Thymus (tissue), 11 donors: Measurements from ENCODE around the gene S1PR2. TPM values are rescaled to one million over a fixed set of nuclear protein-coding genes. Genes with fewer than 3 reads are reported as not detected.
A peak's percentile ranks its signal among the peaks of the same experiment; 100 is the strongest.

Experiments
- DNase-seq, 9 donors: peaks; one replicate each; pipeline ENCODE4 v3.0.0-alpha.2; 2013; ENCODE audit warnings: low spot score in 9 of 9, low read depth in 6 of 9, missing footprints in 1 of 9
- H3K27ac ChIP-seq, 2 donors: one replicate each; pipeline ENCODE4 v1.5.1; 2013; ENCODE audit warnings: control low read depth in 1 of 2, low read depth in 1 of 2, low read length in 1 of 2, mild to moderate bottlenecking in 1 of 2, moderate library complexity in 1 of 2
- H3K27me3 ChIP-seq, 2 donors: one replicate each; pipeline ENCODE4 v1.5.1; 2013; ENCODE audit warnings: low read length in 1 of 2; ENCODE audit not compliant: control insufficient read depth in 2 of 2, insufficient read depth in 1 of 2
- H3K36me3 ChIP-seq, 2 donors: one replicate each; pipeline ENCODE4 v1.5.1; 2013; ENCODE audit warnings: low read length in 1 of 2, mild to moderate bottlenecking in 1 of 2, moderate library complexity in 1 of 2; ENCODE audit not compliant: control insufficient read depth in 2 of 2, insufficient read depth in 2 of 2
- H3K4me1 ChIP-seq, 2 donors: one replicate each; pipeline ENCODE4 v1.5.1; 2013; ENCODE audit warnings: low read length in 2 of 2; ENCODE audit not compliant: control insufficient read depth in 2 of 2, insufficient read depth in 2 of 2
- H3K4me3 ChIP-seq, 2 donors: one replicate each; pipeline ENCODE4 v1.5.1; 2013; ENCODE audit warnings: low read length in 2 of 2, control low read depth in 1 of 2, mild to moderate bottlenecking in 1 of 2
- H3K9me3 ChIP-seq, 2 donors: one replicate each; pipeline ENCODE4 v1.5.1; 2013; ENCODE audit warnings: low read length in 1 of 2, mild to moderate bottlenecking in 1 of 2; ENCODE audit not compliant: control insufficient read depth in 2 of 2, insufficient read depth in 1 of 2
- WGBS: extraction: QIAGEN DNeasy Blood & Tissue Kit; methylation state at CpG from one replicate; pipeline ENCODE4 v1.1.7; 2013; 5-methylcytosine and 5-hydroxymethylcytosine counted together
- polyA plus RNA-seq: library from polyadenylated mRNA; stranded (reverse); fragments of 200-250 nt; gene quantifications from one replicate; pipeline ENCODE4 v1.2.3, GENCODE V29; 2013
- total RNA-seq: library from RNA; stranded (reverse); fragments of 120-200 nt; gene quantifications from one replicate; pipeline ENCODE4 v1.2.4, GENCODE V29; 2013
- donor health status: healthy.

S1PR2 gene
- total and polyA plus RNA-seq, 2 donors, result 2.4 to 2.7 TPM

GRCh38 chr19:10256970-10257615 is 26.0 kb upstream of the S1PR2 start:
- Histone ChIP-seq H3K27ac (no peak overlapping the region), H3K27me3 (no peaks in the 10 kb centered on the region), H3K4me3 (no peak overlapping the region), H3K36me3 (peaks cover 45 to 51% of the 10 kb centered on the region in 2 donors), H3K4me1 (peaks cover 3 to 14% of the 10 kb centered on the region in 2 donors), H3K9me3 (no peaks in the 10 kb centered on the region)
- WGBS, result 96% methylated on average over 9 of the region's 9 CpGs
- no peak for DNase-seq

- DNase-seq, result no peak
- Histone ChIP-seq H3K27me3 (no peaks in the 10 kb centered on the region), H3K36me3 (peaks cover 45 to 51% of the 10 kb centered on the region in 2 donors), H3K4me1 (peaks cover 3 to 14% of the 10 kb centered on the region in 2 donors), H3K4me3 (no peak overlapping the region), H3K27ac (no peak overlapping the region), H3K9me3 (no peaks in the 10 kb centered on the region)
- WGBS, result 94% methylated on average over 18 of the region's 18 CpGs
Observed at GRCh38 chr19:10256551-10256950, 25.4 kb upstream of the S1PR2 start.

DNA sequence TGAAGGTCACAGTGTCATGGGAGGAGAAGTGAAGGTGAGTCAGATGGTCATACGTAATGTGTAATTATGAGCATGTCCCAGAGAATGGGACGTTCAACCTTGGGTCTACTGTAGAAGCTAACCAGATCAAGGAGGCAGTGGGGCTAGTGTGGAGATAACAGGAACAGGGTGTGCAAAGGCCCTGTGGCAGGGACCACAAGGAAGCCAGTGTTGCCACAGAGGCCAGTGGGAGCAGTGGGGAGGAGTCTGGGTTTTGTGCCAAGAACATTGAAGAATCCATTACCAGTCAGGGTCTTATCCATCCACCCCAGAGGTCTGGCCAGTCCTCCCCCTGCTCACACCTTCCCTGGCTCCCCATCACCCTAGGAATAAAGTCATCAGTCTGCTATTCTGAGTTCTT is 24.2 kb upstream of the S1PR2 start:
- H3K36me3 ChIP-seq, result peaks cover 45 to 51% of the 10 kb centered on the region in 2 donors

DNA sequence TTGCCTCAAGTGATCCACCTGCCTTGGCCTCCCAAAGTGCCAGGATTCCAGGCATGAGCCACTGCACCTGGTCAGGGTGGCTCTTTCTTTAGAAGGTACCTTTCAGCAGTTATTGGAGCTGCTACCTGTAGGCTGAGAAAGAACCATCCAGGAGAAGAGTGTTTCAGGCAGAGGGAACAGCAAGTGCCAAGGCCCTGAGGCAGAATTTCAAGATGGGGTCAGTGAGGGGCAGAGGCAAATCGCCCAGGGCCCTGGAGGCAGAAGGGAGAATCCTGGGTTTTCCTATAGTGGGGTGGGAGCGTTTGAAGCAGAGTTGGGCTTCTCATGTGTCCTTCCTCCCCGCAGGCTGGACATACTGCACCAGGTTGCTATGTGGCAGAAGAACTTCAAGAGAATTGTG is 23.1 kb upstream of the S1PR2 start:
- Histone ChIP-seq H3K27ac (no peak overlapping the region), H3K4me3 (no peak overlapping the region), H3K4me1 (peaks cover 3 to 19% of the 10 kb centered on the region in 2 donors), H3K9me3 (no peaks in the 10 kb centered on the region), H3K27me3 (no peaks in the 10 kb centered on the region), H3K36me3 (peaks cover 40 to 41% of the 10 kb centered on the region in 2 donors)
- WGBS, result over 99% methylated on average over 3 of the region's 3 CpGs
- no peak for DNase-seq

More for the DNA sequence above, 24.2 kb upstream of the S1PR2 start:
- H3K9me3 ChIP-seq, result no peaks in the 10 kb centered on the region
- no peak for DNase-seq
- H3K4me1 ChIP-seq, result peaks cover 3 to 19% of the 10 kb centered on the region in 2 donors
- H3K27ac ChIP-seq, result no peak overlapping the region
- no peaks in the 10 kb centered on the region for H3K27me3 ChIP-seq
- no peak overlapping the region for H3K4me3 ChIP-seq
- 97% methylated on average over 2 of the region's 2 CpGs for WGBS

DNA sequence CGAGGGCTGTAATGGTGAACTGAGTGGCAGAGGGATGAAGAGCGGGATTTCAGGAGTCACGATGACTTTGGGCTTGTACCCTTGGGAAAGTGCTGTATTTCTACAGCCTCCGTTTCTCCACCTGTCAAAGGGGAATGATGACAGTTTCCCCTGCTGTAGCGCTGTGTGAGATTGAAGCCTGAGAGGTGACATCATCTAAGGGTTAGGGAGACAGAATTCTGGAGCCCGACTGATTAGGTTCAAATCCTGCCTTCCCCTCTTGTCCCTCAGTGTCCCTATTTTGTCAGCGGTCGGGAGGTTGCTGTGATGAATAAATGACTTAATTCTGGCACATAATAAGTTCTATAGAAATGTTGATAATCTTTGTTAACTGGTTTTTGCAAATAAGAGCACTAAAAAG is 21.6 kb upstream of the S1PR2 start:
- H3K36me3 ChIP-seq, result peaks cover 28 to 30% of the 10 kb centered on the region in 2 donors
- H3K27ac ChIP-seq, result peak overlapping the region; percentile 80 to 87
- H3K4me3 ChIP-seq, result peak overlapping the region; percentile 64 to 98
- H3K9me3 ChIP-seq, result no peaks in the 10 kb centered on the region
- H3K27me3 ChIP-seq, result no peaks in the 10 kb centered on the region
- peaks cover 3 to 12% of the 10 kb centered on the region in 2 donors for H3K4me1 ChIP-seq
- DNase-seq, result no peak
- 37% methylated on average over 8 of the region's 8 CpGs for WGBS

DNA sequence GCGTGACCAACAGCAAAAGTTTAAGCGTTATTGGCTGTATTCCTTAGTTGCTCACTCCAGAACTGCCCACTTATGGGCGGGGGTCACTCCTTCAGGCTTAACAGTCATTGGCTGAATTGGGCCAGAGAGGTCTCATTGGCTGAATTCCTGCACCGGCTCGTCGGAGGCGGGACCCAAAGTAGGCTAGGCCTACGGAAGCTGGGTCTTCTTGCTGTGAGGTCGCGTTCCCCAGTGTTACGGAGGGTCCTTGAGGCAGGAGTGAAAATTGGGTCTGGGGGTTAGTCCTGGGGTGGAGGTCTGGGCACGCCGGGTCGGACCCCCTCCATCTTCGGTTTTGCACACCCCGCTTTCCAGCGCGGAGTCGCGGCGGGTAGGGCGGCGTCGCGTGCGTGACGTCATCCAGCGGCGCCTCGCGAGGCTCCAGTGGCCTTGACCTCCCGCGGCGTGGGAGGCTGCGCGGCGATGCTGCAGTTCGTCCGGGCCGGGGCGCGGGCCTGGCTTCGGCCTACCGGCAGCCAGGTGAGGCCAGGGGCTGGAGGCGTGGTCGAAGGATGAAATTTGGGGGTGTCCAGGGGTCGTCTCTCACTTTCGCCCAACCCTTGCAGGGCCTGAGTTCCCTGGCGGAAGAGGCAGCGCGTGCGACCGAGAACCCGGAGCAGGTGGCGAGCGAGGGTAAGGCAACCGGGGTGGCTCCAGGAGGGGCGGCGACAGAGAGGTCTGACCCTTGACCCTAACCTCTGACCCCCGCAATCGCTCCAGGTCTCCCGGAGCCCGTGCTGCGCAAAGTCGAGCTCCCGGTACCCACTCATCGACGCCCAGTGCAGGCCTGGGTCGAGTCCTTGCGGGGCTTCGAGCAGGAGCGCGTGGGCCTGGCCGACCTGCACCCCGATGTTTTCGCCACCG is 20.9 kb upstream of the S1PR2 start, which contains the start of gene MRPL4:
Gene MRPL4 (plus strand): TSS at position 423 of the 903 bp plus-strand sequence. CDS start 40 bp downstream, at position 463.
- H3K36me3 ChIP-seq, result peaks cover 21 to 23% of the 10 kb centered on the region in 2 donors
- peak within 1 kb of the TSS; percentile 80 to 87 for H3K27ac ChIP-seq
- WGBS, result 1% methylated on average over 77 of the region's 77 CpGs

DNA sequence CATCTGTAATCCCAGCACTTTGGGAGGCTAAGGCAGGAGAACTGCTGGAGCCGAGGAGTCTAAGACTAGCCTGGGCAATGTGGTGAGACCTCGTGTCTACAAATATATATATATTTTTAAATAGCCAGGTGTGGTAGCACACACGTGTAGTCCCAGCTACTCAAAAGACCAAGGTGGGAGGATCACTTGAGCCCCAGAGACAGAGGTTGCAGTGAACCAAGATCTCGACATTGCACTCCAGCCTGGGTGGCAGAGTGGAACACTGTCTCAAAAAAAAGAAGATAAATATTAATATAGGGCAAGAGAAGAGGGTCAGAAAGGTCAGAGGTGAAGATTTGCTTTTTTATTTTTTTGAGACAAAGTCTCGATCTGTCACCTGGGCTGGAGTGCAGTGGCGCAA is 15.4 kb upstream of the S1PR2 start:
- H3K27ac ChIP-seq, result no peak overlapping the region
- no peaks in the 10 kb centered on the region for H3K36me3 ChIP-seq
- no peaks in the 10 kb centered on the region for H3K9me3 ChIP-seq
- H3K27me3 ChIP-seq, result no peaks in the 10 kb centered on the region
- no peak overlapping the region for H3K4me3 ChIP-seq
- no peak for DNase-seq
- peaks cover 0 to 11% of the 10 kb centered on the region in 2 donors for H3K4me1 ChIP-seq
- WGBS, result 92% methylated on average over 6 of the region's 6 CpGs

More for the DNA sequence above, 20.9 kb upstream of the S1PR2 start, which contains the start of gene MRPL4:
- Histone ChIP-seq H3K9me3 (no peaks in the 10 kb centered on the region), H3K4me3 (peak within 1 kb of the TSS; percentile 64 to 98), H3K4me1 (peaks cover 3 to 12% of the 10 kb centered on the region in 2 donors), H3K27me3 (no peaks in the 10 kb centered on the region)
- peak; percentile 90 to 99 (median 97) for DNase-seq

GRCh38 chr19:10245189-10245939 is 14.2 kb upstream of the S1PR2 start:
- H3K4me1 ChIP-seq, result peaks cover 0 to 6% of the 10 kb centered on the region in 2 donors

More at GRCh38 chr19:10245189-10245939, 14.2 kb upstream of the S1PR2 start:
- Histone ChIP-seq H3K9me3 (no peaks in the 10 kb centered on the region), H3K36me3 (no peaks in the 10 kb centered on the region), H3K27me3 (no peaks in the 10 kb centered on the region), H3K4me3 (no peak overlapping the region), H3K27ac (no peak overlapping the region)
- WGBS, result 86% methylated on average over 9 of the region's 9 CpGs
- DNase-seq, result no peak
